T-helper 17 cell (primary cell): ENCODE data around the gene USB1. TPM values are rescaled to one million over a fixed set of nuclear protein-coding genes. Genes with fewer than 3 reads are reported as not detected.

Experiments used
- ATAC-seq: fragments of 150-1000 bp; cut with Tn5 transposase; 2 replicates; pipeline ENCODE4 v1.10.0; 2021; ENCODE audit warnings: mild to moderate bottlenecking, moderate library complexity
- DNase-seq, 3 donors: peaks; one replicate each; pipeline versions ENCODE4 v3.0.0 to v3.0.0-alpha.2; 2020 to 2021
- H3K9me3 ChIP-seq: one replicate; pipeline ENCODE4 v1.7.0; 2013; ENCODE audit warnings: low read length, mild to moderate bottlenecking; ENCODE audit not compliant: control insufficient read depth, poor library complexity, severe bottlenecking
- H3K27ac Mint-ChIP-seq: one replicate; pipeline ENCODE4 v1.8.0; 2022; ENCODE audit warnings: mild to moderate bottlenecking, moderate library complexity, mixed read lengths
- H3K27me3 Mint-ChIP-seq: one replicate; pipeline ENCODE4 v1.8.0; 2022; ENCODE audit warnings: mixed read lengths
- H3K36me3 Mint-ChIP-seq: one replicate; pipeline ENCODE4 v1.8.0; 2022; ENCODE audit warnings: low read depth, mixed read lengths
- H3K4me1 Mint-ChIP-seq: one replicate; pipeline ENCODE4 v1.8.0; 2022; ENCODE audit warnings: mild to moderate bottlenecking, mixed read lengths
- H3K4me3 Mint-ChIP-seq: one replicate; pipeline ENCODE4 v1.8.0; 2022; ENCODE audit warnings: mild to moderate bottlenecking, moderate library complexity, mixed read lengths
- total RNA-seq, 4 donors: library from RNA in 2 of 4; stranded (reverse) in 2 of 4; gene quantifications; one replicate each; pipeline ENCODE4 v1.2.3 and lab custom pipeline; 2022 to 2026

Gene USB1
- total RNA-seq, 2 donors from 2014 or later = 34.1 to 35.7 TPM

- Mint-ChIP-seq H3K36me3 (peaks cover 2% of the 10 kb centered on the region), H3K4me3 (peak overlapping the region; percentile 76), H3K27ac (peak overlapping the region; percentile 90), H3K4me1 (peaks cover 16% of the 10 kb centered on the region), H3K27me3 (no peaks in the 10 kb centered on the region)
- DNase-seq = peak; percentile 28 to 60 (median 36)
- ATAC-seq = peak; percentile 67
- H3K9me3 ChIP-seq = no peaks in the 10 kb centered on the region
Measured at GRCh38 chr16:58020628-58021521, 19.7 kb downstream of the USB1 start.

GRCh38 chr16:58021661-58022551, 20.7 kb downstream of the USB1 start:
- no peak for ATAC-seq
- no peak for DNase-seq
- no peaks in the 10 kb centered on the region for H3K9me3 ChIP-seq
- H3K27ac Mint-ChIP-seq = no peak overlapping the region
- no peak overlapping the region for H3K4me3 Mint-ChIP-seq
- H3K36me3 Mint-ChIP-seq = peaks cover 2% of the 10 kb centered on the region
- H3K27me3 Mint-ChIP-seq = no peaks in the 10 kb centered on the region
- H3K4me1 Mint-ChIP-seq = peaks cover 16% of the 10 kb centered on the region

- DNase-seq (no peak), ATAC-seq (no peak)
- Mint-ChIP-seq H3K27me3 (no peaks in the 10 kb centered on the region), H3K4me3 (no peak overlapping the region), H3K4me1 (peaks cover 16% of the 10 kb centered on the region), H3K36me3 (peaks cover 2% of the 10 kb centered on the region), H3K27ac (no peak overlapping the region)
- no peaks in the 10 kb centered on the region for H3K9me3 ChIP-seq
Measured at GRCh38 chr16:58022601-58023371, 21.6 kb downstream of the USB1 start.

- peaks cover 18% of the 10 kb centered on the region for H3K4me1 Mint-ChIP-seq
- H3K27me3 Mint-ChIP-seq = no peaks in the 10 kb centered on the region
- peaks cover 2% of the 10 kb centered on the region for H3K36me3 Mint-ChIP-seq
- peak overlapping the region; percentile 43 for H3K27ac Mint-ChIP-seq
- peak overlapping the region; percentile 89 for H3K4me3 Mint-ChIP-seq
- peak; percentile 33 for ATAC-seq
- no peak for DNase-seq
- no peaks in the 10 kb centered on the region for H3K9me3 ChIP-seq
Measured at GRCh38 chr16:58024486-58025350, 23.5 kb downstream of the USB1 start.

GRCh38 chr16:58025351-58026138, 24.3 kb downstream of the USB1 start, which contains the start of gene MMP15:
TSS of gene MMP15 (plus strand) at chr16:58025754. CDS start at chr16:58026351, 597 bp downstream.
- peak within 1 kb of the TSS; percentile 89 for H3K4me3 Mint-ChIP-seq
- H3K9me3 ChIP-seq = no peaks in the 10 kb centered on the region
- peaks cover 13% of the 10 kb centered on the region for H3K4me1 Mint-ChIP-seq
- H3K27me3 Mint-ChIP-seq = no peaks in the 10 kb centered on the region
- peak within 1 kb of the TSS; percentile 43 for H3K27ac Mint-ChIP-seq
- H3K36me3 Mint-ChIP-seq = no peaks in the 10 kb centered on the region
- DNase-seq (peak; percentile 40 to 62 (median 52)), ATAC-seq (peak; percentile 76)

- no peaks in the 10 kb centered on the region for H3K27me3 Mint-ChIP-seq
- DNase-seq = no peak
Measured at GRCh38 chr16:58026139-58026704, 25.0 kb downstream of the USB1 start.

DNA sequence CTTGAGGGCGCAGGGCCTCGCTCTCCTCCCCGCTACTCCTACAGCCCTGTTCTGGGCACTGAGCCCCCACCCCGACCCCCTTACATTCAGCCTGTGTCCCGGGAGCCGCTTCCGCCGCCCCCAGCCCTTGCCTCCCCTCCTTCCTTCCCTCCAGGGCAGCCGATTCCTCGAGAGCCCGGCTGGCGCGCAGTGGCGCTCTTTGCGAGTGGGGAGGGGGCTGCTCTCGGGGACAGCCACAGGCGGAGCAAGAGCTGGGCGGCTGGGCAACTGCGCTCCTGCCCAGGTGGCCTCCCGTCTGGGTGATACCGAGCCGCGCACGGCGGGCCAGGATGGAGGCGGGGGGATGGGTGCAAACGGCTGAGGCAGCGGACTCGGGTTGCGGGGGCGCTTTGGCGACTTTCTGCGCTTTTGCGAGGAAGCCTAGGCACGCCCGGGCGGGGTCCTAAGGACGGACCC, 25.5 kb downstream of the USB1 start:
- Mint-ChIP-seq H3K27me3 (no peaks in the 10 kb centered on the region), H3K27ac (no peak overlapping the region)
- no peak for DNase-seq

More at GRCh38 chr16:58026139-58026704, 25.0 kb downstream of the USB1 start:
- peak; percentile 24 for ATAC-seq
- Mint-ChIP-seq H3K4me3 (peak overlapping the region; percentile 74), H3K36me3 (no peaks in the 10 kb centered on the region), H3K4me1 (peaks cover 9% of the 10 kb centered on the region), H3K27ac (no peak overlapping the region)
- no peaks in the 10 kb centered on the region for H3K9me3 ChIP-seq

GRCh38 chr16:58027161-58027915, 26.1 kb downstream of the USB1 start:
- H3K9me3 ChIP-seq = no peaks in the 10 kb centered on the region
- no peak overlapping the region for H3K27ac Mint-ChIP-seq
- peaks cover 9% of the 10 kb centered on the region for H3K4me1 Mint-ChIP-seq
- ATAC-seq (no peak), DNase-seq (no peak)
- no peaks in the 10 kb centered on the region for H3K27me3 Mint-ChIP-seq
- peak overlapping the region; percentile 74 for H3K4me3 Mint-ChIP-seq
- H3K36me3 Mint-ChIP-seq = no peaks in the 10 kb centered on the region

More for the DNA sequence above, 25.5 kb downstream of the USB1 start:
- ATAC-seq = no peak
- no peaks in the 10 kb centered on the region for H3K36me3 Mint-ChIP-seq
- peak overlapping the region; percentile 74 for H3K4me3 Mint-ChIP-seq
- no peaks in the 10 kb centered on the region for H3K9me3 ChIP-seq
- H3K4me1 Mint-ChIP-seq = peaks cover 9% of the 10 kb centered on the region

GRCh38 chr16:58027916-58028455, 26.8 kb downstream of the USB1 start:
- no peaks in the 10 kb centered on the region for H3K9me3 ChIP-seq
- no peak for DNase-seq
- H3K4me3 Mint-ChIP-seq = peak overlapping the region; percentile 61
- H3K27me3 Mint-ChIP-seq = no peaks in the 10 kb centered on the region
- no peaks in the 10 kb centered on the region for H3K36me3 Mint-ChIP-seq
- H3K27ac Mint-ChIP-seq = no peak overlapping the region
- no peak for ATAC-seq
- H3K4me1 Mint-ChIP-seq = peaks cover 9% of the 10 kb centered on the region

GRCh38 chr16:58028541-58029070, 27.4 kb downstream of the USB1 start:
- no peak for ATAC-seq

More at GRCh38 chr16:58028541-58029070, 27.4 kb downstream of the USB1 start:
- no peaks in the 10 kb centered on the region for H3K36me3 Mint-ChIP-seq
- no peaks in the 10 kb centered on the region for H3K9me3 ChIP-seq
- DNase-seq = no peak
- no peaks in the 10 kb centered on the region for H3K27me3 Mint-ChIP-seq
- no peak overlapping the region for H3K4me3 Mint-ChIP-seq
- peaks cover 9% of the 10 kb centered on the region for H3K4me1 Mint-ChIP-seq
- H3K27ac Mint-ChIP-seq = no peak overlapping the region
